GM18951 (cell line): Measurements from ENCODE around the gene SMPX.

Source experiments
- POLR2A ChIP-seq: IDR thresholded peaks from 4 replicates; pipeline ENCODE4 v1.6.1; 2011; ENCODE audit warnings: mild to moderate bottlenecking; ENCODE audit not compliant: insufficient read length, insufficient read depth; ENCODE audit errors: extremely low read depth
- in situ Hi-C: fragments of 300-500 bp; cut with MboI; formaldehyde crosslinking; loops from one replicate; pipeline ENCODE4 v1.12.0; 2022; ENCODE audit warnings: low sequenced_read_pairs, mixed read lengths, inconsistent platforms; ENCODE audit not compliant: unreplicated experiment

SMPX gene

DNA sequence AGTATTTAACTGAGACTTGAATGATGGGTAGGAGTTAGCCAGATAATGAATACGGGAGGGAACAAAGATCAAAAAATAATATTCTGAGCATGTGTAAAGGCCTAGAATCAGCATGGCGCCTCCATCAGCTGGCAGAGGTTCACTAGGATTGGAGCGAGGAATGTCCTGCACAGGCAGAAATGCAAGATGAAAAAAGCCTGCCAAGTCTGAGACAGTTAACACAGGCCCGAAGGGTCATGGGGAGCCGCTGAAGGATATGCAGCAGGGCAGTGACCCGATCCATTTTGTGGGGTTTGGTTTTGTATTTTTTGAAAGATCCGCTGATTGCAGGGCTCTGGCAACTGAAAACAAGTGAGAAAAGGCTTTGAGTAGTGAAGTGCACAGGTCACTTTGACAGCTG lies 40.1 kb downstream of the SMPX start:
- in situ Hi-C loops: no loop called here
- TF ChIP-seq POLR2A: no peak

DNA sequence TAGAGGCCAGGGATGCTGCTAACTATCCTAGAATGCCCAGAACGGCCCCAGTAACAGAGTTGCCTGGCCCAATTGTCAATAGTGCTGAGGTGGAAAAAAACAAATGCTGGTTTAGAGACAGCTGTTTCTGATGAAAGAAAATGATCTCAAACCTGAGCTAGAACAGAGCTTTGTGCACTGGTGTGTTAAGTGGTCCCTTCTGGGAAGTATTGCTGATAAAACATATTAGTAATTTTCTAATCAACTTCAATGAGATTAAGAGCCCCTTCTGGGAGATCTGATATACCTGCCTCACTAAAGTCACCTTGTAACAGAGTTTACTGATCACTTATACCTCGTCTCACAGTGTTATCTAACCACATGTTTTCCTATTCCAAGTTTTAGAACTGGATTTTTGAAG lies 42.1 kb downstream of the SMPX start:
- in situ Hi-C loops: no loop called here
- no peak for TF ChIP-seq POLR2A

DNA sequence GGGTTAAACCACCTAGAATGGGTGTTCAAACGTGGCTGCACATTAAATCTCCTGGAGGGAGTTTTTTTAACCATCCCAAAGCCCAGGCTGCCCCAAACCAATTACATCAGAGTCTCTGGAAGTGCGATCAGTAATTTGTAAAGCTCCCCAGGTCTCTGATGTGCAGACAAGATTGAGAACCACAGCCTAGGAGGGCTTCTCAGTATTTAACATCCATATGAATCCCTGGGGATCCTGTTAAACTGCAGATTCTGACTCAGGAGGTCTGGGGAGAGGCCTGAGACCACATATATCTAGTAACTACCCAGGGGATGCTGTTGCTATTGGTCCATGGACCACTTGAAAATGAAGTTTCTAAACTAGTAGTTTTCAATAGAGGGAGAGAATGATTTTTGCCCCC lies 42.6 kb downstream of the SMPX start:
- TF ChIP-seq POLR2A: no peak
- in situ Hi-C loops: no loop called here

DNA sequence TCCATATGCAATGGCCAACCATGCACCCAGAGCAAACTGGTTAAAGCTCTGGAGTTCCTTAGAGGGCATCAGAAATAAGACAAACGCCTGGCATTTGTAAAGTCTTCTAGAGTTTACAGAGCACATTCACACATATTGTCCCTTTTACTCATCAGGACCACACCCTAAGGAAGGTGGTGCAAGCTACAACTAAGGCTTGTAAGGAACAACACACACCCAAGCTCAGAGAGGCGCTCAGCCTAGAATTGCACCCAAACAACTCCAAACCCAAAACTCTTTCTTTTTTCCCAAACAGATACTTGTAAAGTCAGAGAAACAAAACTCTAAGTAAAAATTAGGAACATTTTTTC lies 46.1 kb downstream of the SMPX start:
- in situ Hi-C loops: no loop called here
- TF ChIP-seq POLR2A: no peak

DNA sequence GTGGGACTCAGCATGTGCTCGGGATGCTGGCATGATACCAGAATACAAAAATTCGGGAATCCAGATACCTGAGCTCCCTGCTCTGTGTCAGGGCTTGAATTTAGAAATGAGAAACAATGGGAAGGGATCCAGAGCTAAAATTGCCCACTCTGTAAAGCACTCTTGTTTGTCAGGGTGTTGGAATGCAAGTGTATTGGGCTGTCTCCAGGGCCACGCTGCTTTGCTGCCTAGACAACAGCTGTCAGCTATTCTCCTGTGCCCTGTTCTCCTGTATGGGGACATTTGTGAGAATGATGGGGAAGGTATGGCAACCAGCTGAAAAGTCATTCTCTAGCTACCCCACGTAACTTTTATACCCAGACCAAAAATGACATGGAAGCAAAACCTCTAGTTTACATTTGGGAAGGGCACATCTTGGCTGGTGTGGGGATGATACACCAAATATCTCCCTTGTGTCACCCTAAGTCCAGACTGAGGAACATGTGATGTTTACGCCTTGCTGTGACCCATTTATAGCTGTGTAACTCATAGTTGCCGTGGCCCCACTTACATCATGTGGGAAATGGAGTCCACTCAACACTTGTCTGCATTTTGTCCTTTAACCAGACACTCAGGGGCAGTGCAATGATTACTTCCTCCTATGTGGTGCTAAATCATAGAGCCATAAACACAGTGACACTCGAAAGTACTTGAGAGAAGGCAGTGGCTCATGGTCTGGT lies 46.6 kb downstream of the SMPX start:
- in situ Hi-C loops: no loop called here
- TF ChIP-seq POLR2A: no peak

DNA sequence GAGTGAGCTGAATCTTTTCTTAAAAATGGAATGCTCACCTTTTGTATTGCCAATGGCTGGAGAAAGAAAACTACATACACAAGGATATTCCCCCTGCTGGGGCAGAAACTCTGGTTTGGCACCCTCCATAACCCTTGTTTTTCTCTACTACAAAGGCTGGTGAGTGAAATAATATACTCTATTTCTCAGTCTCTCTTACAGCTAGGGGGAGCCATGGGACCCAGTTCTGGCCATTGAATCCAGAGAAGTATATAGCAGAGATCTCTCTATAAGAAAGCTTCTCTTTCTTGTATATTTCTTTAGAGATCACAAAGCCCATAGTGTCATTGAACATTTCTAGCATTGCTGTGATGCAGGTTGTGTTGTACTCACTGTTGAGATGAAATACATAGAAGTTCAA lies 49.8 kb downstream of the SMPX start:
- in situ Hi-C loops: no loop called here
- TF ChIP-seq POLR2A: no peak

DNA sequence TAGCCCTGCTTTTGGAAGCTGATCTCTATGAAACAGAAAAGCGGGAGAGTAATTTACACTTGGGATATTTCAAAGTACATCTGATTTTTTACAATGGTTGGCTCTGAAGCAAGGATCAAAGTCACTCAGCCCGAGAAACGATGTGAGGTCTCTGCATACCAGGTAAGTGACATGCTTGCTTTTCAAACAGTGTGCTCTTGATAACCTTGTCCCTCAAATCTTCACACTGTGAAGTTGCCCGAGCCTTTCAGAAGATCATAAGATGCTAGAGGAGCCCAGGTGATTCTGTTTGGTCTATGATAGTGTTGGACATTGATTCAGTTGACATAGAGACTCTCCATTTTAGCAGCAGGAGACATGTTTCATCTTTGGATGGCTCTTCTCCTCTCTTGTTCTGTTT lies 52.7 kb downstream of the SMPX start:
- in situ Hi-C loops: no loop called here
- TF ChIP-seq POLR2A: no peak

DNA sequence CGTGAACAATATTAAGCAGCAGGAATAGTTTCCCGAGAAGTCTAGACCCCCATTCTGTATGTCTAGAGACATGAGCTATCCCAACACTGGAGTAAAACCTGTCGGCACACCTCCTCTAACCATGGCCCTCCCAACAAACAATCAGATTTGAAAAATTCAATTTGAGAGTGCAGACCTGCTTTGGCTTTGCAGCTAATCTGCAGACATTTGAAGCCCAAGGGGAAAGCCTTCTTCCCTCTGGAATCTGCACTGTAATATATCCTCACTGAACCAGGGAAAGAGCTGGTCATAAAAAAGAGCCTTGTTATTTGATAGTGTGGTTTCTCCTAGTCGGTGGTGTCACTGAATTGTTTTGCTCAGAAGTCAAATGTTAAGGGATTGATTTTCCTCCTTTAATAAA lies 55.2 kb downstream of the SMPX start:
- in situ Hi-C loops: no loop called here

DNA sequence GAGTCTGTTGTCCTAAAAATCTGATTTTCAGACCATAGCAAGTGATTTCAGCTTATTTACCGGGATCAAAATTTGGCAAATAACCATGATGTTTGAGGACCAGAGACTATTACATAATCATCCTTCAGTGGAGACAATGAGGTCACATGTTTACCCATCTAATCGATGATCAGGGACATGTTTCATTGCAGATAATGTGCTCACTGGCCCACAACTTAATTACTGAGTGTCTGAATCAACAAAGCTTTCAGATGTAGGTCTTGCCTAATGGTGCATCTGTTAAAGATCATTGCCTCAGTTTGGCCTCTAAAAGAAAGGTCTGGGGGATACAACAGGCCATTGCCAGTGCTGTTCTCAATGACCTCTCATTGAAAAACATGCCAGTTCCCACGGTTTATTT lies 56.9 kb downstream of the SMPX start:
- TF ChIP-seq POLR2A: no peak
- in situ Hi-C loops: no loop called here

More for the DNA sequence above, 55.2 kb downstream of the SMPX start:
- TF ChIP-seq POLR2A: no peak

DNA sequence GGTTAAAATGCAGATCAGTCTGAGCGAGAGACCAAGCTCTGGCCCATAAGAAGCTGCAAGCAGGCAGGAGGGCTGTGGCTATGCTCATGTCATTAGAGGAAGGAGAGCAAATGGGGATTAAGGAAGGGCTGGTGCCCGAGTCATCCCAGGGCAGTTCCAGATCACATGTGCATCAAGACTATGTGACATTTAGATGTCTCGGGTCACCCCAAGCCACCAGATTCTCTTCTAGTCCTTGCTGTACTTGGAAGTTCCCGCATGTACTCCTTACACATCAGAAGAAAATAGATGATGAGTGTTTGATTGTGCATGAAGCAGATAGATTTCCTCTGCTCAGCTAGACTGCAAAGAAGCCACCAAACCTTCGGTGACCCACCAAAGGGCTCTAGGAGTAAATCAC lies 57.6 kb downstream of the SMPX start:
- in situ Hi-C loops: no loop called here
- no peak for TF ChIP-seq POLR2A

DNA sequence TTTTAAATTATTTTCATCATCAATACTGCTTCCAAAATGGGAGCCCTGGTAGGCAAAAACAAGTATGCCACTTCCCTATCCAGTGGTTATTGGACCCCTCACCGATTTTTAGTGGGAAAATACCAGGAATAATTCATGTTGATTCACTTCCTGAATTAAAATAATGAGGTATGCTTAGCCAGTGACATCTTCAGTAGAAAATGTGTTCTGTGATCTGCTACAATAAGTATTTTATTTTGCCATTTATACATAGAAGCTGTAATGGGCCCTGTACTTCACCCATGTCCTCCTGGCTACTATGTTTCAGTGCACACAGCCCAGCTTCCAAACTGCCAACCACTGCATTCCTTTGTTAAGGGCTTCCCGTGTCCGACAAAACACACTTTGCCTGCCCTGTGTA lies 58.8 kb downstream of the SMPX start:
- TF ChIP-seq POLR2A: no peak
- in situ Hi-C loops: no loop called here

DNA sequence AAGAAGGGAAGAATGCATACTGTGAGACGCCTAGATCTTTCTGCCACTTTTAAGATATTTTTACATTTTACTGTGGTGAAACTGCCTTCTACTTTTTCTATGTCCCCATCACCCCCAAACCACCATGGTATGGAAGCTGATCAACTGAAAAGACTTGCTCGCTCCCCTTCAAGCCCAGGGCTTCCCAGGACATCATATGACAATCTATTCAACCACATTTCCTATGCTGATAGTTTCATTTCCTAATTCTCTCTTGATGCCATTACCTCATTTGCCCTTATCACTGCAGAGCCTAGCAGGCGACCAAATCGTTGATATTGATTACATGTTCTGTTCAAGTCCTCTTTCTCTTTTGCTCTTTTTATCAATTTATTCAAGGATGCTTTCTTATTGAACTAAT lies 59.6 kb downstream of the SMPX start:
- no peak for TF ChIP-seq POLR2A
- in situ Hi-C loops: no loop called here

DNA sequence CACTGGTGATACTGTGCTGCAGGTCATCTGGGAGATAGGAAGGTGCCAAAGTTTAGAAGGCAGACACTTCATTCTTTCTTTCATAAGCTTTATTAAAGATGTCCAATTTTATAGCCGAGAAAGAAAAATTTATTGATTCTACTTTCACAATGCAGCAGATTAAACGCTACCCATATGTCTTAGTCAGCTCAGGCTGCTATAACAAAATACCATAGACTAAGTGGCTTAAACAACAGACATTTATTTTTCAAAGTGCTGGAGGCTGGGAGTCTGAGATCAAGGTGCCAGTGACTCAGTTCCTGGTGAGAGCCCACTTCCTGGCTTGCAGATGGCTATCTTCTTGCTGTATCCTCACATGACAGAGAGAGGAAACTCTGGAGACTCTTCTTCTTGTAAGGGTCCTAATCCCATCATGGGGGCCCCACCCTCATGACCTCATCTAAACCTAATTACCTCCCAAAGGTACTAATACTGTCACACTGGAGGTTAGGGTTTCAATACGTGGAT lies 66.4 kb downstream of the SMPX start:
- in situ Hi-C loops: no loop called here
- no peak for TF ChIP-seq POLR2A

DNA sequence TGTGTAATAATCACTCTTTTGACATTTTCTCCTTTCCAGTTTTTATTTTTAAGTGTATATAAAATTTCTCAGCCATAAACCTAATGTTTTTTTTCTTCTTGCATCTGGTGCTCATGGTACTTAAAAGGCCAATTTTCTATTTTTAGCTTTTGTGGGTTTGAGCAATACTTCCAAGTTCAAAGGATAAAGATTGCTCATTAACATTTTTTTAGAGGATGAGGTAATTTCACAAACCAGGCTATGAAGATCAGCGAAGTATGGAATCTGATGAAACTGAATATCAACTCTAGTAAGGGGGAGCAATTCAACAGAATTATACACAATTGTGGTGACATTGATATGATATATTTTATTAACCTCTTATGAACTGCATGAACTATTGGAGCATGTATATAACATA lies 74.0 kb downstream of the SMPX start:
- no peak for TF ChIP-seq POLR2A
- in situ Hi-C loops: no loop called here

DNA sequence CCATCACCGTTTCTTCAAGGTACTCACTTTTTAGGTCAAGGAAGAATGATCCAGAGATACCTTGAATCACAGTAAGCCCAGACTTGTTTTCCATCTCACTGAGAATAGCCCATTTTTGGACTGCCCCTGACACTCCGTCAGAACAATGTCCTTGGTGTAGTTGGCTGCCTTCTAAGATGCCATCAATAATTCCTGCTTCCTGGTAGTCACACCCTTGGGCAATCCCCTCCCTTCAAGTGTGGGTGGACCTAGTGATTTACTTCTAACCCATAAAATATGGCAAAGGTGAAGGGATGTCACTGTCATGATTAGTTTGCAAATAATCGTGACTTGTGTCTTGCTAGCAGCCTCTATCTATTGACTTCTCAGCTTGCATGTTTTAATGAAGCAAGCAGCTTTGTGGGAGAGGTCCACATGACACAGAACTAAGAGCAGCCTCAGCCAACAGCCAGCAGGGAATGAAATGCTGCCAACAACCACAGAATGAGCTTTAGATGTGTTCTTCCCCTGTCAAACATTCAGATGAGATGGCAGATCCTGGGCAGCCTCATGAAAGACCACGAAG lies 79.8 kb downstream of the SMPX start:
- in situ Hi-C loops: no loop called here

DNA sequence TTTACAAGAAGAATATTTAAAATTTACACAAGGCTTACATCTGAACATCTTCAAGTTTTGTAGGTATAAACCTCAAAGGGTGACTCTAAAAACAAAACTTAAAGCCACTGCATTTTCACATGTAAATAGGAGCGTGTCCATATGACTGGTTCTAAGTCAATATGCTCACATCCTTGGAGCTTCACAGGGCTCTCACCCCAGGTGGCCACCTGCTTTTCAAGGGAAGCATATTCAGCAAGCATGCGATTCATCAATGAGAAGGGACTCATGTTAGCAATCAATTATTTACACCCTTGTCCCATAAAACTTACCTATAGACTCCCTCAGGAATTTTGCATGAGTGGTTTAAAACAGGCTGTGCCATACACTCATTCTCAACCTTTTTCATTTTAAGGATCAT lies 82.0 kb downstream of the SMPX start:
- in situ Hi-C loops: no loop called here

More for the DNA sequence above, 79.8 kb downstream of the SMPX start:
- TF ChIP-seq POLR2A: no peak

More for the DNA sequence above, 82.0 kb downstream of the SMPX start:
- no peak for TF ChIP-seq POLR2A
